ENCODE measurements around the gene NGLY1. TPM values are rescaled to one million over a fixed set of nuclear protein-coding genes. Genes with fewer than 3 reads are reported as not detected.

NGLY1 gene
- total RNA-seq, 2 donors from 2014 or later: 39.5 to 40.4 TPM

GRCh38 chr3:25697553-25697952, 85.7 kb downstream of the NGLY1 start:
- H3K4me1 Mint-ChIP-seq: no peaks in the 10 kb centered on the region
- DNase-seq: no peak
- no peak for TF ChIP-seq CTCF (conservative IDR thresholded peaks at IDR 0.05)
- Histone ChIP-seq H3K4me1 (ENCODE audit: control insufficient read depth, insufficient read depth, low read length) (no peaks in the 10 kb centered on the region), H3K9me3 (ENCODE audit: control insufficient read depth, low read length) (no peaks in the 10 kb centered on the region), H3K36me3 (ENCODE audit: control insufficient read depth, insufficient read depth, low read length) (no peaks in the 10 kb centered on the region), H3K27ac (ENCODE audit: low read depth, low read length) (no peak overlapping the region), H3K4me3 (ENCODE audit: low read length) (no peak overlapping the region), H3K9ac (ENCODE audit: extremely low read depth, low read length, poor library complexity, severe bottlenecking) (no peak overlapping the region), H3K27me3 (ENCODE audit: control insufficient read depth, insufficient read depth, low read length, poor library complexity, severe bottlenecking) (no peaks in the 10 kb centered on the region)
- H3K27ac Mint-ChIP-seq: no peak overlapping the region
- H3K27me3 Mint-ChIP-seq (ENCODE audit: insufficient read depth): peaks cover 1% of the 10 kb centered on the region
- no peak overlapping the region for H3K4me3 Mint-ChIP-seq
- H3K36me3 Mint-ChIP-seq (ENCODE audit: low read depth): no peaks in the 10 kb centered on the region
- H3K9me3 Mint-ChIP-seq: peaks cover 1% of the 10 kb centered on the region
- 100% methylated on average over 1 of the region's 1 CpG; no CpG with 5 or more reads in 1 of the 2 experiments for WGBS, 2 experiments (ENCODE audit: insufficient coverage in 1 of 2, insufficient read length in 1 of 2)

GRCh38 chr3:25695731-25696420, 87.4 kb downstream of the NGLY1 start:
- peaks cover 1% of the 10 kb centered on the region for H3K27me3 Mint-ChIP-seq (ENCODE audit: insufficient read depth)

GRCh38 chr3:25693238-25693637, 90.0 kb downstream of the NGLY1 start:
- Histone ChIP-seq H3K9me3 (ENCODE audit: control insufficient read depth, low read length) (no peaks in the 10 kb centered on the region), H3K4me3 (ENCODE audit: low read length) (no peak overlapping the region), H3K27ac (ENCODE audit: low read depth, low read length) (no peak overlapping the region), H3K4me1 (ENCODE audit: control insufficient read depth, insufficient read depth, low read length) (no peaks in the 10 kb centered on the region), H3K9ac (ENCODE audit: extremely low read depth, low read length, poor library complexity, severe bottlenecking) (no peak overlapping the region), H3K36me3 (ENCODE audit: control insufficient read depth, insufficient read depth, low read length) (no peaks in the 10 kb centered on the region), H3K27me3 (ENCODE audit: control insufficient read depth, insufficient read depth, low read length, poor library complexity, severe bottlenecking) (no peaks in the 10 kb centered on the region)
- WGBS, 2 experiments (ENCODE audit: insufficient coverage in 1 of 2, insufficient read length in 1 of 2): 60% methylated on average over 3 of the region's 3 CpGs; no CpG with 5 or more reads in 1 of the 2 experiments
- Mint-ChIP-seq H3K4me1 (no peaks in the 10 kb centered on the region), H3K4me3 (no peak overlapping the region), H3K9me3 (peaks cover 1% of the 10 kb centered on the region), H3K36me3 (ENCODE audit: low read depth) (no peaks in the 10 kb centered on the region), H3K27ac (no peak overlapping the region), H3K27me3 (ENCODE audit: insufficient read depth) (peaks cover 1% of the 10 kb centered on the region)
- no peak for DNase-seq
- TF ChIP-seq CTCF (conservative IDR thresholded peaks at IDR 0.05): no peak

More at GRCh38 chr3:25695731-25696420, 87.4 kb downstream of the NGLY1 start:
- Histone ChIP-seq H3K4me3 (ENCODE audit: low read length) (no peak overlapping the region), H3K27ac (ENCODE audit: low read depth, low read length) (no peak overlapping the region), H3K9me3 (ENCODE audit: control insufficient read depth, low read length) (no peaks in the 10 kb centered on the region), H3K36me3 (ENCODE audit: control insufficient read depth, insufficient read depth, low read length) (no peaks in the 10 kb centered on the region), H3K4me1 (ENCODE audit: control insufficient read depth, insufficient read depth, low read length) (no peaks in the 10 kb centered on the region), H3K27me3 (ENCODE audit: control insufficient read depth, insufficient read depth, low read length, poor library complexity, severe bottlenecking) (no peaks in the 10 kb centered on the region), H3K9ac (ENCODE audit: extremely low read depth, low read length, poor library complexity, severe bottlenecking) (no peak overlapping the region)
- Mint-ChIP-seq H3K4me3 (no peak overlapping the region), H3K36me3 (ENCODE audit: low read depth) (no peaks in the 10 kb centered on the region), H3K9me3 (peaks cover 1% of the 10 kb centered on the region), H3K4me1 (no peaks in the 10 kb centered on the region), H3K27ac (no peak overlapping the region)
- TF ChIP-seq CTCF (conservative IDR thresholded peaks at IDR 0.05): no peak
- 94 to 100% methylated on average over 2 to 4 of the region's 4 CpGs for WGBS, 2 experiments (ENCODE audit: insufficient coverage in 1 of 2, insufficient read length in 1 of 2)
- DNase-seq: no peak
